GM21737 (cell line): ENCODE results near the gene TLR8.

Source experiments
- ATAC-seq: cut with Tn5 transposase; IDR thresholded peaks from one replicate; pipeline ENCODE4 v1.9.1; 2021; ENCODE audit warnings: mild to moderate bottlenecking, moderate library complexity; ENCODE audit not compliant: unreplicated experiment

TLR8 gene

GRCh38 chrX:12906046-12906761 lies at the start of gene TLR8:
Gene TLR8, plus strand, starts transcription at chrX:12906620. Its CDS starts 87 bp downstream, at chrX:12906707.
- ATAC-seq, result no peak

GRCh38 chrX:12865359-12865758 lies 41.1 kb upstream of the TLR8 start:
- ATAC-seq, result no peak

GRCh38 chrX:12866451-12867377 lies 39.7 kb upstream of the TLR8 start, which contains the start of gene TLR7:
Gene TLR7, plus strand, starts transcription at chrX:12867072. Its CDS starts 507 bp downstream, at chrX:12867579.
- ATAC-seq, result no peak

GRCh38 chrX:12867685-12868084 lies 38.7 kb upstream of the TLR8 start:
- ATAC-seq, result no peak

- ATAC-seq, result no peak
These were observed 37.7 kb upstream of the TLR8 start for GRCh38 chrX:12868747-12869146.

- ATAC-seq, result no peak
These were observed 35.2 kb upstream of the TLR8 start for GRCh38 chrX:12871257-12871656.

GRCh38 chrX:12872741-12873140 lies 33.7 kb upstream of the TLR8 start:
- no peak for ATAC-seq

GRCh38 chrX:12874581-12874980 lies 31.8 kb upstream of the TLR8 start:
- ATAC-seq, result no peak

GRCh38 chrX:12877386-12877785 lies 29.0 kb upstream of the TLR8 start:
- no peak for ATAC-seq

- no peak for ATAC-seq
These were observed 27.9 kb upstream of the TLR8 start for GRCh38 chrX:12878536-12878935.

- ATAC-seq, result no peak
These were observed 24.5 kb upstream of the TLR8 start for GRCh38 chrX:12881914-12882313.

- ATAC-seq, result no peak
These were observed 20.9 kb upstream of the TLR8 start for GRCh38 chrX:12885508-12885907.

GRCh38 chrX:12886545-12886944 lies 19.9 kb upstream of the TLR8 start:
- ATAC-seq, result no peak

GRCh38 chrX:12887141-12887540 lies 19.3 kb upstream of the TLR8 start:
- ATAC-seq, result no peak

GRCh38 chrX:12887767-12888166 lies 18.7 kb upstream of the TLR8 start:
- ATAC-seq, result no peak

GRCh38 chrX:12890467-12890866 lies 16.0 kb upstream of the TLR8 start:
- peak; percentile 53 for ATAC-seq

- ATAC-seq, result no peak
These were observed 15.2 kb upstream of the TLR8 start for GRCh38 chrX:12891171-12891570.

GRCh38 chrX:12891915-12892506 lies 14.4 kb upstream of the TLR8 start:
- no peak for ATAC-seq

GRCh38 chrX:12892716-12893115 lies 13.7 kb upstream of the TLR8 start:
- ATAC-seq, result no peak

- no peak for ATAC-seq
These were observed 12.1 kb upstream of the TLR8 start for GRCh38 chrX:12894074-12895030.
